Stimulated activated effector memory CD8-positive, alpha-beta T cell treated with anti-CD3 and anti-CD28 coated beads, Interleukin-12 subunit alpha, Interleukin-12 subunit beta, amount 100 ng/mL, for 72 hours (primary cell): ENCODE data around the gene HEATR1.

ENCODE experiments used
- ATAC-seq: fragments of 150-1000 bp; cut with Tn5 transposase; 2 replicates; pipeline ENCODE4 v1.10.0; 2021
- DNase-seq, 2 donors: peaks; one replicate each; pipeline ENCODE4 v3.0.0; 2021 to 2022; ENCODE audit warnings: low spot score in 2 of 2
- H3K27ac Mint-ChIP-seq: one replicate; pipeline ENCODE4 v1.8.0; 2022; ENCODE audit warnings: mild to moderate bottlenecking, mixed read lengths
- H3K36me3 Mint-ChIP-seq: one replicate; pipeline ENCODE4 v1.8.0; 2022; ENCODE audit warnings: mild to moderate bottlenecking, mixed read lengths
- H3K4me1 Mint-ChIP-seq: one replicate; pipeline ENCODE4 v1.8.0; 2022; ENCODE audit warnings: mixed read lengths
- H3K4me3 Mint-ChIP-seq: one replicate; pipeline ENCODE4 v1.8.0; 2022; ENCODE audit warnings: mild to moderate bottlenecking, mixed read lengths
- H3K9me3 Mint-ChIP-seq: one replicate; pipeline ENCODE4 v1.8.0; 2022; ENCODE audit warnings: mixed read lengths

Gene HEATR1

GRCh38 chr1:236534151-236534651 lies 70.1 kb downstream of the HEATR1 start:
- Mint-ChIP-seq H3K9me3 (no peaks in the 10 kb centered on the region), H3K36me3 (peaks cover 100% of the 10 kb centered on the region), H3K4me3 (peak overlapping the region; percentile 51), H3K4me1 (peaks cover 59% of the 10 kb centered on the region), H3K27ac (peak overlapping the region; percentile 89)
- DNase-seq = no peak
- ATAC-seq = peak; percentile 94

GRCh38 chr1:236532850-236533249 lies 71.5 kb downstream of the HEATR1 start:
- peaks cover 100% of the 10 kb centered on the region for H3K36me3 Mint-ChIP-seq
- ATAC-seq (no peak), DNase-seq (no peak)
- H3K9me3 Mint-ChIP-seq = no peaks in the 10 kb centered on the region
- H3K4me1 Mint-ChIP-seq = peaks cover 59% of the 10 kb centered on the region
- peak overlapping the region; percentile 89 for H3K27ac Mint-ChIP-seq
- H3K4me3 Mint-ChIP-seq = no peak overlapping the region

GRCh38 chr1:236530959-236531358 lies 73.4 kb downstream of the HEATR1 start:
- H3K36me3 Mint-ChIP-seq = peaks cover 100% of the 10 kb centered on the region
- DNase-seq (no peak), ATAC-seq (no peak)
- H3K4me3 Mint-ChIP-seq = no peak overlapping the region
- H3K27ac Mint-ChIP-seq = no peak overlapping the region
- peaks cover 58% of the 10 kb centered on the region for H3K4me1 Mint-ChIP-seq
- no peaks in the 10 kb centered on the region for H3K9me3 Mint-ChIP-seq

DNA sequence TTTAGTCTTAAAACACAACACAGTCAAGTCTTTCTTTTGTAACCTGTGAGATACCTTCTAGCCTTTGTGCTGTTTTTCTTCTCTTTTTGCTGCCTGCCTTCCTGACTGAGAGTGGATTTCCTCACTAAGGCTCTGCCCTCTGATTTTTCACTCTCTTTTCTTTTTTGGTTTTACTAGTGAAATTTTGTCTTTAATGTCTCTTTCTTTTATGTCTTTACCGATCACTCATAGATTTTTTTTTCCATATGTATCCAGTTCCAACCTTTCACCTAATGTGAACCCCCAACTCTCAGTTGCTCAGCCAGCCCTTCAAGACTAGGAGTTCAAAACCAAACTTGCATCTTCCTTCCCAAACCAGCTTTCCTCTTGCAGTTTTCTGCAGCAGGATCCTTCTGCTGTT lies 74.0 kb downstream of the HEATR1 start:
- H3K27ac Mint-ChIP-seq = no peak overlapping the region
- H3K4me1 Mint-ChIP-seq = peaks cover 54% of the 10 kb centered on the region
- H3K9me3 Mint-ChIP-seq = no peaks in the 10 kb centered on the region
- H3K36me3 Mint-ChIP-seq = peaks cover 100% of the 10 kb centered on the region
- DNase-seq = no peak
- no peak for ATAC-seq
- no peak overlapping the region for H3K4me3 Mint-ChIP-seq

- DNase-seq (no peak), ATAC-seq (no peak)
- peaks cover 78% of the 10 kb centered on the region for H3K36me3 Mint-ChIP-seq
- peak overlapping the region; percentile 13 for H3K4me3 Mint-ChIP-seq
- H3K4me1 Mint-ChIP-seq = peaks cover 37% of the 10 kb centered on the region
- no peaks in the 10 kb centered on the region for H3K9me3 Mint-ChIP-seq
- peak overlapping the region; percentile 58 for H3K27ac Mint-ChIP-seq
These were observed 78.2 kb downstream of the HEATR1 start for GRCh38 chr1:236526079-236526478.

- peak overlapping the region; percentile 96 for H3K4me3 Mint-ChIP-seq
- peaks cover 34% of the 10 kb centered on the region for H3K4me1 Mint-ChIP-seq
- DNase-seq = no peak
- ATAC-seq = no peak
- H3K9me3 Mint-ChIP-seq = no peaks in the 10 kb centered on the region
- peaks cover 65% of the 10 kb centered on the region for H3K36me3 Mint-ChIP-seq
- H3K27ac Mint-ChIP-seq = peak overlapping the region; percentile 100
These were observed 79.5 kb downstream of the HEATR1 start for GRCh38 chr1:236524895-236525184.

DNA sequence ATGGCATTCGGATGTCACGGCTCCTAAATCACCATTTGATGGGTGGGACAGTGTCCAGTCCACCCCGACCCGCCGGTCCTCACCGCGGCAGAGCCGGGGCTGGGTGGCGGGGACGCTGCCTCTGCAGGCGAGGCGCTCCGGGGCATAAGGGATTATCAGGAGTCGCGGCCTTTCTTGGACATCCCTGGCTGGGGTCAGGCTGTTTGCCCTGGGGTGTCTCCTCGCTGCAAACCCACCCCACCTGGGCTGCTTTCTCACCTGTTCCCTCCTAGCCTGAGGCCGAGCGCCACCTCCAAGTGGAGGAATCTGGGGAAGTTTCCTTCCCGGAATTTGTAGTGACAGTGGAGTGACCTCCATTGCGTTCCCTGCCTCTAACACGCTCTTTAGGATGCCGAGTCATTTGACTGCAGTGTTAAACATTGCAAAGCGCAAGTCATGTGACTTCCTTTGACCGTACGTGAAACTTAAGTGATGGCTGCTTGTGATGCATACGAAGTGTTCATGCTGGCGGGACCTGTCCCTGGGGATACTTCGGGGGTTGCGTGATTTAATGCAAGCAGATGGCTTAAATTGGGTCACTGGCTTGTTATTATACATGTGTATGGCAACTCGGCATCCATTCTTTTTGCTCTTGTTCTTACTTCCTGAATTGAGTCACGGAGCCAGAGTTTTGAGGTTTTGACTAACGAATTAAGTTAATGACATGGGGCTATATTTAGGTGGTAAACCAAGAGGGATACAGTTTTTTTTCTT lies 80.0 kb downstream of the HEATR1 start:
- Mint-ChIP-seq H3K36me3 (peaks cover 60% of the 10 kb centered on the region), H3K27ac (peak overlapping the region; percentile 100), H3K4me1 (peaks cover 34% of the 10 kb centered on the region), H3K9me3 (no peaks in the 10 kb centered on the region), H3K4me3 (peak overlapping the region; percentile 96)
- DNase-seq (peak; percentile 42 to 77), ATAC-seq (peak; percentile 95)

DNA sequence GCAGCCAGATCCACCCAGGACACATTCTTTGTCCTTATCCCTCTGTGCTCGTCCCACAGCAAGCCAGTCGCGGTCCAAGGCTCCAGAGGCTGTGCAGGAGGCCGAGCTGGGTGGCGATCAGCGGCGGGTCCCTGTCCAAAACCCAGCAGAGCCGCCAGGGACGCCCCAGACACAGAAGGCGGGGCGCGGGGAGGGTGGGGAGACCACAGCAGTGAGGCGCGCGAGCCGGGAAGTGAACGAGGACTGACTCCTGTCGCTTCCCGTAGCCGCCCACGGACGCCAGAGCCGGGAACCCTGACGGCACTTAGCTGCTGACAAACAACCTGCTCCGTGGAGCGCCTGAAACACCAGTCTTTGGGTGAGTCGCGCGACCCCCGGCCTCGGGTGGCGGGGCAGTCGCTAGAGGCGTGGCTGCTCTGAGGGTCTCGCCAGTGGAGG lies 80.6 kb downstream of the HEATR1 start, which contains the start of gene LGALS8:
Gene LGALS8 (plus strand): TSS at position 279 of the 438 bp plus-strand sequence. CDS start 2,089 bp downstream, outside the sequence.
- no peaks in the 10 kb centered on the region for H3K9me3 Mint-ChIP-seq
- peak within 1 kb of the TSS; percentile 96 for H3K4me3 Mint-ChIP-seq
- DNase-seq (peak; percentile 68 to 90), ATAC-seq (peak; percentile 88)
- peaks cover 54% of the 10 kb centered on the region for H3K36me3 Mint-ChIP-seq
- H3K27ac Mint-ChIP-seq = peak within 1 kb of the TSS; percentile 100
- H3K4me1 Mint-ChIP-seq = peaks cover 34% of the 10 kb centered on the region

DNA sequence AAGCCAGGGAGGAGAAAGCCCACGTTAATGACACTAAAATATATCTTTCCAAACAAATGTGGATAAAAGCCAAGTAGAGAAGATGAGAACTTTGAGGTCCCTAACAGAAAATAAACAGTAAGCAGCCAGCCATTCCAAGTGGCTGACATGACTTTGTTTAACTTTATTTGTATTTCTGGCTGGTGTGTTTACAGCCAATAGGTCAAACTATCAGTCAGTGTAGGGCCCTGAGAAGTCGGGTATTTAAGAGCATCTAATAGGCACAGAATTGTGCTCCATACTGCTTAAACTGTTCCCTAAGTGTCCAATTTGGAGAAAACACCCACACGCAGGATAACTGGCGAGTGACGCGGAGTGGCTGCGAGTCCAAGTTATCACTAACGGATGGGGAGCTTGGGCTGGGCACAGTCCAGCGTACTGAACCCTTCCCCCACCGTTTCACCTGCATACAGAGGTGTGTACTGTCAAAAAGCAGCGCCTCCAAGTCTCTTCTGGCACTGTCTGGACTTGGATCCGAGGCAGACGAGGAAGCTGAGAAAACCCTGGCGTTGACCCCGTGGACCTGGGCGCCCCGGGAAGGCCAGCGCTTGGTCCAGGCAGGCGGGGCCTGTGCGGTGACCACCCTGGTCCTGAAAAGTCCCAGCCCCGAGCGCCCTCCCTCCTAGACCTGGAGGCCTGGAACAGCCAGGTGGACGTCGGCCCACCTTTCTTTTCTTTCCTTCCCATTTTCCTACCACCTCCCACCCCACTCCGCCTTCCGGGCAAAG lies 81.2 kb downstream of the HEATR1 start:
- H3K36me3 Mint-ChIP-seq = peaks cover 48% of the 10 kb centered on the region
- H3K27ac Mint-ChIP-seq = peak overlapping the region; percentile 100
- H3K9me3 Mint-ChIP-seq = no peaks in the 10 kb centered on the region
- peaks cover 37% of the 10 kb centered on the region for H3K4me1 Mint-ChIP-seq
- ATAC-seq (no peak), DNase-seq (peak in 1 of 2 donors; percentile 60)
- peak overlapping the region; percentile 96 for H3K4me3 Mint-ChIP-seq

DNA sequence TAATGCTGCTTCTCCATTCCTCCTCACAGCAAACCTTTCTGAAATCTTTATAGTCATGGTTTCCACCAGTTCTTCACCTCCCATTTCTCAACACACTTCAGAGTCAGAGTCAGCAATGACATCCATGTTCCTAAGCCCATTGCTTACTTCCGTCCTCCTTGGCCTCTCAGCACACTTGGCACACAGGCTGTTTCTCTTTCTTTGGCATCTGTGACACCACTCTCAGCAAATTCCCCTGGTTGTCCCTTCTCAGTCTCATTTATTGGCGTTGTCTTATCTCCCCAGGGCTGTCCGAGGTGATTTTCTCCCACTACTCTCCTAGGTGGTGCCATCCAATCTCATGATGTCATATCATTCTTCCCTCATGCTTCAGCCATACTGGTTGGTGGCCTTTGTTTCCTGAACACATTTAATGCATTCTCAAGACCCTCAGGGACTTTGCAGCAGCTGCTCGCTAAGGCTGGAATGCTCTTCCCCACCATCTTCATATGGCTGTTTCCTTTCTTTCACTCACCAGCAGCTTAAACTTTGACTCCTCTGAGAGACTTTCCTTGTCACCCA lies 83.8 kb downstream of the HEATR1 start:
- no peak overlapping the region for H3K27ac Mint-ChIP-seq
- H3K9me3 Mint-ChIP-seq = no peaks in the 10 kb centered on the region
- peaks cover 28% of the 10 kb centered on the region for H3K36me3 Mint-ChIP-seq
- H3K4me3 Mint-ChIP-seq = no peak overlapping the region
- DNase-seq = no peak
- peaks cover 51% of the 10 kb centered on the region for H3K4me1 Mint-ChIP-seq
- ATAC-seq = no peak

- H3K4me3 Mint-ChIP-seq = no peak overlapping the region
- ATAC-seq (no peak), DNase-seq (no peak)
- no peak overlapping the region for H3K27ac Mint-ChIP-seq
- no peaks in the 10 kb centered on the region for H3K9me3 Mint-ChIP-seq
- peaks cover 6% of the 10 kb centered on the region for H3K36me3 Mint-ChIP-seq
- H3K4me1 Mint-ChIP-seq = peaks cover 52% of the 10 kb centered on the region
These were observed 86.0 kb downstream of the HEATR1 start for GRCh38 chr1:236518322-236518721.

GRCh38 chr1:236516929-236517704 lies 87.2 kb downstream of the HEATR1 start:
- Mint-ChIP-seq H3K27ac (peak overlapping the region; percentile 92), H3K9me3 (no peaks in the 10 kb centered on the region), H3K4me1 (peaks cover 42% of the 10 kb centered on the region), H3K4me3 (peak overlapping the region; percentile 68), H3K36me3 (peaks cover 6% of the 10 kb centered on the region)
- ATAC-seq (peak; percentile 63), DNase-seq (no peak)

DNA sequence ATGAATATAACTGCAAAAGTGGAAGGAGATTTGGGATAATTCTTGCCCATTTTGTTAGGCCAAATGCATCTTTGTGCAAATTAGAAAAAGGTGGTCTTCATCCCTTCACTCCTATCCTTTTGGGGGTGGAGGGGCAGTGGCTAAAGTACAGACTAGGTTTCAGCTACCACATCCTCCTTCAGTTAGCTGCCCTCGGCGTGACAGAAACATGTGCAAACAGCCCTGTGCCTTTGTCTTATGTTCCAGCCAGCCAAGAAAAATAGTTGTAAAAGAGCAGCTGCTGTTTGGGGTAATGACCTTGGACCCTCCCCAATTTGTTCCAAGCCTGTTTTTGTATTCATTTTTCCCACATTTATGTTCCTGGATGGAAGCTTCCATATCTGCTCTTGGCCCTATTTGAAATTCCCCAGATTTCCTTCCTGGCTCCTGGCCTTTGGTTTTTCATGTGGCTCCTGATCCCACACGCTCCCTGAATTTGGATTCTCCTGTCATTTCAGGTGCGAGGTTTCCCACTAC lies 88.8 kb downstream of the HEATR1 start:
- Mint-ChIP-seq H3K9me3 (no peaks in the 10 kb centered on the region), H3K4me1 (peaks cover 38% of the 10 kb centered on the region), H3K27ac (peak overlapping the region; percentile 92), H3K4me3 (peak overlapping the region; percentile 68), H3K36me3 (peaks cover 6% of the 10 kb centered on the region)
- DNase-seq (no peak), ATAC-seq (no peak)

DNA sequence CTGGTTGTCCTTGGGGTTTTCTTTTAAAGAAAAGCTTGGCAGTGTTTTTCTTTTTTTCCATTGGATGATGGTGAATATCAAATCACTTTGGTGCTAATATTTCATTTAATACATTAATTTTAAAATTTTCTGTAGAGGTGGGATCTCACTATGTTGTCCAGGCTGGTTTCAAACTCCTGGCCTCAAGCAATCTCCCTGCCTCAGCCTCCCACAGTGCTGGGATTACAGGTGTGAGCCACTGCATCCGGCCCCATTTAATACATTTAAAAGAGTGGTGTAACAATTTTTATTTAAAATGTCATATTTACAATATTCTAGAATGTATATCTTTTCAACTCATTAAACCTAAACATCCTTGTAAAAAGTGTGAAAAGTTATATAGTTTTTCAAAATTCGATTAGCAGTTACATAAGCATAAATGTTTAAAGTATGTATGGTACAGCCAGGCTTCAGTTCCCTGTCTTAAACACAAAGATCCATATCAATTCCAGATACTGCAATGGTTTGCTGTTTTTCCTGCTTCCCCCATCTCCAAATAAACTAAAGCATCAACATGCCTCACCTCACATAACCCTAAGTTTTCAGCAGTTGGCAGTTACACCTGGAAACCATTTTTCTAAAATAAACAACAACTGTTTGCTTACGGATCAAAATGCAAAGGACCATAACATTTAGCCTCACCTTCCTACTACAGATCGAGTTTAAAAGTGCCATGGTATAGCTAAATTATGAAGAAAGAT lies 89.4 kb downstream of the HEATR1 start:
- ATAC-seq (no peak), DNase-seq (no peak)
- H3K27ac Mint-ChIP-seq = peak overlapping the region; percentile 92
- H3K36me3 Mint-ChIP-seq = peaks cover 6% of the 10 kb centered on the region
- peaks cover 41% of the 10 kb centered on the region for H3K4me1 Mint-ChIP-seq
- H3K9me3 Mint-ChIP-seq = no peaks in the 10 kb centered on the region
- H3K4me3 Mint-ChIP-seq = no peak overlapping the region
